Measurements from ENCODE around the gene ALOX15.
"Not testable (repeated sequence)": the region's sequence is repeated elsewhere in the genome, so short reads cannot be mapped to it uniquely, and the experiment has no call there.

The ALOX15 gene

DNA sequence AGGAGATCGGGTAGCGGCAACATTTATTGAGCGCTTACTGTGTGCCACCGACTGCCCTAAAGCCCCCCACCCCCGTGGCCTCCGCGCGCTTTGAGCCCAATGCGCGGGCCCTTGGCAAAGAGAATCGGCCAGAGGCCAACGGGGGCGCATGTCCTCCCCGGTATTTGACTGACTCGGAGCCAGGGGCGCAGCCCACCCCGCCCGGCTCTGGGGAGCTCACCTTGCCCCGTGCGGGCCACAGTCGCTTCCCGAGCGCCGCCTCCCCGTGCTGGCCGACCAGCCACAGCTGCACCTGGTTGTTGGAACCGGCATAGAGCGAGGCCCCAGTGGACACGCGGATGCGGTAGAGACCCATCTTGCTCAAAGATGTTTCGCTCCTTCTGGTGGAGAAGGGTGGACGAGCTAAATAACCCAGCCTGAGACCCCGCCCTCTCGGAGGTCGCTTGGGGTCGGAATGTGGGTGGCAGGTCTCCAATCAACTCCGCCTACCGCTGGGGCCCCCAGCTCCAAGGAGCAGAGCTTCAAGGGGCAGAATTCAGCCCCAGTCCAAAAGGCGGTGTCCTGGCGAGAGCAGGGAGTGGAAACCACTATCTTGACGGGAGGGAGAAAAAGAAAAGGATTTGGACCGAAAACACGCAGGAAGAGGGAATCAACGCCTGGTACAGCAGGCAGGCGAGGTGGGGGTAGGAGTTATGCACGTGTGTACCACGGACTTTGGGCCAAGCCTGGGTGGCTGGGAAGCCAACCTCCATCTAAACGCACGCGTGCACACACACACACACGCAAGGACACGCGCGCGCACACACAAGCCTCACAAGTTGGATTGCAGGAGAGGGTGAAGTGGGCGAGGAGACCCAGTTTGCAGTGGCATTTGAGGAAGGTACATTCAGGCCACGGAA, at the start of gene ALOX15:
ALOX15 (minus strand) TSS at position 382 of the 899 bp plus-strand sequence; CDS start at position 355, 27 bp downstream.
- no peak for DNase-seq (ENCODE audit: low spot score)

DNA sequence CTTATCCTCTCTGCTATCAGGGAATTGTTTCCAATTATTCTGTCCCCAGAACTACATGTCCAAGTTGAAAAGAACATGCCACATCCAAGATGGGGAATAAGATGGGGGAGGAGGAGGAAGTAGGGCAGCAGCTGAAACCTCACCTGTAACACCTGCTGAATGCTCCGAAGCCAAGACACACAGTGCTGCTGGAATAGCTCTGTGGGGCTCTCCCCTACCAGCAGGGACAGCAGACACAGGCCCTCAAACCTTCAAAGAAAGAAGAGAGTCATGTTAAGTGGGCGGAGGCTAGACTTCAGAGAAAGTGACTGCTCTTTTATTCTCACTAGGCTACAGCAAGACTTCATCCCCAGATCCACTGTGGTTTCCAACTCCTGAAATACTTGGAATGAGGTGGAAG, 49.3 kb upstream of the ALOX15 start:
- DNase-seq (ENCODE audit: low spot score) = no peak

- DNase-seq (ENCODE audit: low spot score) = not testable (repeated sequence)
Observed at GRCh38 chr17:4689872-4690271, 48.4 kb upstream of the ALOX15 start.

- DNase-seq (ENCODE audit: low spot score) = not testable (repeated sequence)
Observed at GRCh38 chr17:4683739-4684138, 42.3 kb upstream of the ALOX15 start.

DNA sequence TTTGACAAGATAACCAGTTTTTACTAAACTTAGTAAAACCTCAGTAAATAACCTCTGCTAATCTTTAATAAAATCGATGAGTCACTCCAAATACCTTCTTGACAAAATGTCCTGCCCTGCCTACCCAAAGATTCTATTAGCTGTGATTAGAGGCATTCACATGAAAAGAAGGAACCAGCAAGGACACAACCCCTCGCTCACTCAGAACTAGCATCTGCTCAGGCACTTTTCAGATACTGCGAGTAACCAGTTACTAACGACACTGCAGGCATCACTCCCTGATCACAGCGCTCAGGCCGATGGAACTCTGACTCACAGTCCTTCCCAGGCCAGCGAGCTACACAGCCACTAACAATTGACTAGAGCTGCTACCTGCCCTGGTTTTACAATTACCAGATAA, 38.2 kb upstream of the ALOX15 start:
- DNase-seq (ENCODE audit: low spot score) = no peak

- no peak for DNase-seq (ENCODE audit: low spot score)
Observed at GRCh38 chr17:4678448-4679026, 37.1 kb upstream of the ALOX15 start.

GRCh38 chr17:4676791-4677190, 35.3 kb upstream of the ALOX15 start:
- DNase-seq (ENCODE audit: low spot score) = no peak

GRCh38 chr17:4675791-4676190, 34.3 kb upstream of the ALOX15 start:
- DNase-seq (ENCODE audit: low spot score) = no peak

- no peak for DNase-seq (ENCODE audit: low spot score)
Observed at GRCh38 chr17:4674685-4674998, 33.2 kb upstream of the ALOX15 start.

- no peak for DNase-seq (ENCODE audit: low spot score)
Observed at GRCh38 chr17:4673986-4674684, 32.7 kb upstream of the ALOX15 start.

GRCh38 chr17:4673169-4673568, 31.7 kb upstream of the ALOX15 start:
- no peak for DNase-seq (ENCODE audit: low spot score)

GRCh38 chr17:4672751-4673150, 31.3 kb upstream of the ALOX15 start:
- no peak for DNase-seq (ENCODE audit: low spot score)

DNA sequence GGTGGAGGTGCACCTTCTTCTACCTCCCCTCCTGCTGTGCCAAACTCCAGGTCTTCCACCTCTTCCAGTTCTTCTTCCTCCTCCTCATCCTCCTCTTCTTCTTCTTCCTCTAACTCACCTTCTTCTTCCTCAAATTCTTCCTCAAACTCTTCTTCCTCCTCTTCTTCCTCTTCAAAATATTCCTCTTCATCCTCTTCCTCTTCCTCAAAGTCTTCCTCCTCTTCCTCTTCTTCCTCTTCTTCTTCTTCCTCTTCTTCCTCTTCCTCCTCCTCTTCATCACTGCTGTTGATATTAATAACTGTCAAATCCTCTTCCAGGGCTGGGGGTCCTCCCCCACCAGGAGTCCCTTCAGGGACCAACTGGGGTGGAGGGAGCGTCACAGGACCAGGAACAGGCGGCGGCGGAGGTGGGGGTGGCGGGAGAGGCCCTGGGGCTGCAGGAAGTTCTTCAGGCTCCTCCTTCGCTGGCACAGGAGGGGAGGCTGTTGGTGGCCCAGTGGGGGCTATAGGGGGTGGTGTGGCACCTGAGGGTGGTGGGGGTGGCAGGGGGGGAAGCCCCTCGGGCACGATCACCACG, 30.7 kb upstream of the ALOX15 start:
- no peak for DNase-seq (ENCODE audit: low spot score)

- DNase-seq (ENCODE audit: low spot score) = no peak
Observed at GRCh38 chr17:4667166-4667565, 25.7 kb upstream of the ALOX15 start.

DNA sequence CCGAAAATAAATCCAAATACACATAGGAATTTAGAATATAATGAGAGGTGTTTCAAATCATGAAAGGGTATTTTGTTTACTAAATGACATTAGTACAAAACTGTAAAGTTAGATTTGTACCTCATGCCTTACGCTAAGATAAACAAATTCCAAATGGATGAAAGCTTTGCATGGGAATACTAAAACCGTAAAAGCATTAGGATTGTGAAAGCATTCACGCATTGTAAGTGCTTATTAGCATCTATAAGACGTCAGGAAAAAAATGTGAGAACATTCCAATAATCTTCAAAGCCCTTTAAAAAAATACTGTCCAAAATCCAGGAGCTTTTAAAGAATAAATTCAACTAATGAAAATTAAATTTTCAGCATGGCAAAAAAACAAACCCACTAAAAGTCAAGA, 24.8 kb upstream of the ALOX15 start:
- DNase-seq (ENCODE audit: low spot score) = no peak

- DNase-seq (ENCODE audit: low spot score) = no peak
Observed at GRCh38 chr17:4665027-4665426, 23.5 kb upstream of the ALOX15 start.

- no peak for DNase-seq (ENCODE audit: low spot score)
Observed at GRCh38 chr17:4664230-4664629, 22.8 kb upstream of the ALOX15 start.

DNA sequence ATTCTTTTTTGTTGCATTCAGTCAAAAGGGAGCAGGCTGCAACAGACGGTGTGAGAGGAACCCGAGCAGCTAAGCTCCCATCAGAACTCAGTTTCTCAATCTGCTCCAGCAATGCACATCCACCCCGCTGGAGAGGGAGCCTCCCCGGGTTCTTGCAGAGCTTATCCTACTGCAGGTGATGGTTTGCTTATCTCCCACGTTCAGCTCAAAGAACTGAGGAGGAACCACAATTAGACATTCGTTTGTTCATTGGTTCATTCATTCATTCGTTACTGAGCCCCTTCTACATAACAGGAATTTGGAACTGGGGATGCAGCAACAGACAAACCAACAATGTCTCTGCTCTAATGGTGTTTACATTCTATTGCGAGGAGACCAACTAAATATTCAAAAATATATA, 22.2 kb upstream of the ALOX15 start:
- DNase-seq (ENCODE audit: low spot score) = no peak

GRCh38 chr17:4658478-4659305, 17.2 kb upstream of the ALOX15 start:
- DNase-seq (ENCODE audit: low spot score) = no peak

DNA sequence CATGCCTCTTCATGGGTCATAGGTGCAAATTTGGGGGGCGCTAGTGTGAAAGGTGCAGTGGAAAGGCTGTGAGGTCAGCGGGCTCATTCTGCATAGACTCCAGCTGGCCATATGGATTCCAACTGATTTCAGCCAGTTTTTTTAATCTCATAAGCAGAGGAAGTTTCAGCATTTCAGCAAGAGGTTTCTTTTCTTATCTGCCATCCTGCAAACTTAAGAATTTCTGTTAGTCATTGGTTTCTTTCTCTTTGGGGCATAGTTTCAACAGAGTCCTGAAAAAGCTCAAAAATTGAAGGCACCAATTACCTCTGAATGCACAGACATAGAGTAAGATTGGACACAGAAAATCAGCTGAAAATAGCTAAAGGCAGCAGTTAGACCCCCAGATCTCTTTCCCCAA, 16.2 kb upstream of the ALOX15 start:
- DNase-seq (ENCODE audit: low spot score) = no peak

GRCh38 chr17:4655933-4656332, 14.5 kb upstream of the ALOX15 start:
- DNase-seq (ENCODE audit: low spot score) = not testable (repeated sequence)

GRCh38 chr17:4652997-4653396, 11.5 kb upstream of the ALOX15 start:
- DNase-seq (ENCODE audit: low spot score) = no peak

All from pons (tissue), 1 donor.